Measurements from ENCODE around the gene KLC1.
"Not testable (repeated sequence)": the region's sequence is repeated elsewhere in the genome, so short reads cannot be mapped to it uniquely, and the experiment has no call there.

Gene KLC1

GRCh38 chr14:103628684-103629502, at the start of gene KLC1:
TSS of gene KLC1 (plus strand) at chr14:103629211. CDS start at chr14:103654565, 25,354 bp downstream.
- no peak for DNase-seq (ENCODE audit: low read depth, low spot score)

GRCh38 chr14:103581206-103581605, 47.8 kb upstream of the KLC1 start:
- no peak for DNase-seq (ENCODE audit: low read depth, low spot score)

DNA sequence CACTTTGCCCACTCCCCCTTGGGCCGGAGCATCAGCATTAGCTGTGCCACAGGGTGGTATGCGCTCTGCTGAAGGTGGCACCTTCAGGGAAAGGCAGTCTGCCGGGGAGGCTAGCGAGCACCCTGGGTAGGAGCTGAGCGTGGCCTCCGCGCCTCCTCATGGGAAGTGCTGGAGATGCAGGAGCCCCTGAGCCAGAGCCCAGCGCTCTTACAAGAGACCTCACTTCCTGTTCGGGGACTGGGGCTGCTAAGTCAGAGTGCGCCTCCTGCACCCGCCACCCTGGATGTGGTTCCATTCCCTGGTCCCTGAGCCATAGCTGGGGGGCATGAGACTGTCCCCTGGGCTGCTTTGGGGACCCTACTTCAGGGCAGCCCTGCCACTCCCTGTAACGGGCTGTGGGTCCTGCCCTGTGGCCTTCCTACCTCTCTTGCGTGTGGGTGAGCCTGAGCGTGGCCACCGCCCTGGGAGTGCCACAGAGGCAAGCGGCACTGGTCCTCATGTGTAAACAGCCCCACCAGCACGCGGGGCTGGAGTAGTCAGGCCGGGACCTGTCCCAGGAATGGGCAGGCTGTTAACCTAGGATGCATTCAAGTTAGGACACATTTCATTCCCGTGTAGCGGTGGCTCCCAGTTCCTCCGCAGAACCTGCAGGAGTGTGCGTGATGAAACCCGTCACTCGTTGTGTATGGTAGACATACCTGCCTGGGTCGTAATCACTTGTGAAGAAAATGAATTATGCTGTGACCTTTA, 46.9 kb upstream of the KLC1 start:
- DNase-seq (ENCODE audit: low read depth, low spot score) = no peak

DNA sequence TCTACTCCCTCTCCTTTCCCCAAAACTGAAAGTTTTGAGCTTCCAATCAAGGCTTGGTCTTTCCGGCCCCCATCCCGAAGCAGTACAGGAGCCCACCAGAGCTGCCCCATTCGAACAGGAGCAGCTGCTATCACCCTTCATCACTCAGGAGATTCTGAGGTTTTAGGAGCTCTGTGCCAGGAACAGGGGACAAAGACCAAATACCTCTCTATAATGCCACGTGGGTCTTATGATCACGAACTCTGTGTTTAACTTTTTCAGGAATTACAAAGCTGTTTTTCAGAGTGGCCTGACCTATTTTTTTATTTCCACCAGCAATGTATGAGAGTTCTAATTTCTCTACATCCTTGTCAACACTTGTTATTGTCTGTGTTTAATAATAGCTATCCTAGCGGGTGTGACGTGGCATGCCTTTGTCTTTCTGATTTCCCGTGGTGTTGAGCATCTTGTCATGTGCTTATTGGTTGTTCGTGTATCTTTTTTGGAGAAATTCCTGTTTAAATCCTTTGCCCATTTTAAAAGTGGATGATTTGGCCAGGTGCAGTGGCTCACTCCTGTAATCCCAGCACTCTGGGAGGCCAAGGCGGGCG, 44.6 kb upstream of the KLC1 start:
- DNase-seq (ENCODE audit: low read depth, low spot score) = no peak

DNA sequence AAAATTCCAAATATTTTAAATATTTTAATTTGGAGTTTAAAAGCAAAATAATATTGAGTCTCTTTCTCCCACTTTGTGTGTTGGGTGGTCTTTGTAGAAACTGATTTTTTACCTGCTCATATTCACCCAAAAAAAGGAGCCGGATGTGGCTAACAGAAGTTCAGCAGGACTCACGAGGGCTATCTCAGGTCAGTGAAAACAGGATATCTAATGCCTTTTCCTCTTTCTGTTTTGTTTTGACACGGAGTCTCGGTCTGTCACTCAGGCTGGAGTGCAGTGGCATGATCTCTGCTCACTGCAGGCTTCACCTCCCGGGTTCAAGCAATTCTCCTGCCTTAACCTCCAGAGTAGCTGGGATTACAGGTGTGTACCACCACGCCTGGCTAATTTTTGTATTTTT, 35.4 kb upstream of the KLC1 start:
- DNase-seq (ENCODE audit: low read depth, low spot score) = no peak

- no peak for DNase-seq (ENCODE audit: low read depth, low spot score)
Observed at GRCh38 chr14:103594265-103594664, 34.7 kb upstream of the KLC1 start.

GRCh38 chr14:103597623-103598377, 31.2 kb upstream of the KLC1 start:
- peak; percentile 21 for DNase-seq (ENCODE audit: low read depth, low spot score)

GRCh38 chr14:103600503-103600902, 28.5 kb upstream of the KLC1 start:
- DNase-seq (ENCODE audit: low read depth, low spot score) = no peak

- DNase-seq (ENCODE audit: low read depth, low spot score) = no peak
Observed at GRCh38 chr14:103604620-103605019, 24.4 kb upstream of the KLC1 start.

DNA sequence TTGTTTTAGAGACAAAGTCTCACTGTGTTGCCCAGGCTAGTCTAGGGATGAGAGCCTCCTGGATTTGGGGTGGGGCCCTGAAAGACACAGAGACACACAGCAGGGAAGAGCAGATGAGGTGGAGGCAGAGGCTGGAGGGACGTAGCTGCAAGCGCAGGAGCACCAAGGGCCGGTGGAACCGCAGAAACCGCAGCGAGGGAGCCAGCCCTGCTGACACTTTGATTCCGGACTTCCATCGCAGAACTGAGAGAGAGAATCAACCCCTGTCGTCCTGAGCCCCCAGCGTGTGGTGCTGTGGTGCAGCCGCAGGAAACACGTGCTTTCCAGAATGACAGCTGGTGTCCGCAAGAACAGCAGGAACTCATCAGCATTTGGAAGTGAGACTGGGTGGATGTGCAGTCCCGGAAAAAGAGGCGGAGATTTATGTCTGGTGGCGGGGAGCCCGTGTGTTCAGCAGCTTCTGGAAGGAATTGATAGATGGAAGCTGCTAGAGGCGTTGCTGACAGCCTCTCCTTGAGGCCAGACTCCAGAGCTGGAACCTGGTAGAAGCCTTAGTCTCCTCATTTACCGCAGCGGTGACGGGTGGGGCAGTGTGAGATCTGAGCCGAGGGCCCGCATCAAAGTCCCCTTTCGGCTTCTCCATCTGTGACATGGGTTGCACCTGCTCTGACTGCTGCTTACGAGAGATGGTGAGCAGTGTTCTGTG, 21.9 kb upstream of the KLC1 start:
- DNase-seq (ENCODE audit: low read depth, low spot score) = peak; percentile 76

GRCh38 chr14:103607822-103608221, 21.2 kb upstream of the KLC1 start:
- DNase-seq (ENCODE audit: low read depth, low spot score) = no peak

DNA sequence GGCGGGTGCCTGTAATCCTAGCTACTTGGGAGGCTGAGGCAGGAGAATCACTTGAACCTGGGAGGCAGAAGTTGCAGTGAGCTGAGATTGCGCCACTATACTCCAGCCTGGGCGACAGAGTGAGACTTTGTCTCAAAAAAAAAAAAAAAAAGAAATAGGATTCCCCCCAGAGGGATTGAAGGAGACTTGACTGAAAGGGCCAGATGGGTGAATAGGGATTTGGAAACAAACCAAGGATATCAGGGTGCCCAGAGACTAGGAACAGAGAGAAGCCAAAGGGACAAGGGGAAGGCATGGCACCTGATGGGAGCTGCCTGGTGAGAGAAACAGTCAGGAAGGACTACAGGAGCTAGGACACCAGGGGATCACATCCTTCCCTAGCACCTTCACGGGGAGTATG, 19.9 kb upstream of the KLC1 start:
- DNase-seq (ENCODE audit: low read depth, low spot score) = not testable (repeated sequence)

GRCh38 chr14:103611215-103611614, 17.8 kb upstream of the KLC1 start:
- DNase-seq (ENCODE audit: low read depth, low spot score) = no peak

GRCh38 chr14:103613517-103613916, 15.5 kb upstream of the KLC1 start:
- DNase-seq (ENCODE audit: low read depth, low spot score) = no peak

GRCh38 chr14:103616635-103617300, 12.2 kb upstream of the KLC1 start:
- no peak for DNase-seq (ENCODE audit: low read depth, low spot score)

GRCh38 chr14:103619057-103619456, 10.0 kb upstream of the KLC1 start:
- no peak for DNase-seq (ENCODE audit: low read depth, low spot score)

DNA sequence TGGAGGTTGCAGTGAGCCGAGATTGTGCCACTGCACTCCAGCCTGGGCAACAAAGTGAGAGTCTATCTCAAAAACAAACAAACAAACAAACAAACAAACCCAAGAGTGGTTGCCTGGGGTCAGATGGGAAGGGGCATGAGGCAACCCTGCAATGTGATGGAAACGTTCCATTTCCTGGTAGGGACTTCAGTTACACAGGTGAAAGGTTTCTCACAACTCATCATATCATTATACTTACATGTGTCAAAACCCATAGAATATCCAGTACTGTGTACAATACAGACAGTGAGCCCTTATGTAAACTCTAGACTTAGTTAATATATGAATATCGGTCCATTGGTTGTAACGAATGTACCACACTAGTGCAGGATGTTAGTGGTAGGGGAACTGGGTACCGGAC, 7.2 kb upstream of the KLC1 start:
- DNase-seq (ENCODE audit: low read depth, low spot score) = no peak

GRCh38 chr14:103623308-103623707, 5.7 kb upstream of the KLC1 start:
- no peak for DNase-seq (ENCODE audit: low read depth, low spot score)

GRCh38 chr14:103623883-103624482, 5.0 kb upstream of the KLC1 start:
- DNase-seq (ENCODE audit: low read depth, low spot score) = no peak

DNA sequence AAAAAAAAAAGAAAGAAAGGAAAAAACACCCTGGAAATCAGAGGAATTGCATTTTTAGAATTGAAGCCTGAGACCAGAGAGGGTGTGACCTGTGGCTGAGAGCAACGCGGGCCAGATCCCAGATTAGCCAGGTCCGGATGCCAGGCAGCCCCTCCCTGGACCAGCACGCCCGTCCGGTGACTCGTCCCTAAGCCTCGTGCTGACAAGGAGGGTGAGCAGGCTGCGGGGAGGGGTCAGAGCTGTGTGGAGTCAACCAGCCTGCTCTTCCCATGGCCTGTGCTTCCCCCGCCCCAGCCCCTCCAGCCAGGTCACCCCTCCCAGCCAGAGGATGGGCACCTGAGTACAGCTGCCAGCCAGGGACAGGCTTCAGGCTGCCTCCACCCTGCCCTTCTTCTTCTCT, 4.2 kb upstream of the KLC1 start:
- DNase-seq (ENCODE audit: low read depth, low spot score) = no peak
